Epithelial cell of esophagus (primary cell): ENCODE measurements around the gene CAMK2B.

Experiments used
- DNase-seq: peaks from one replicate; pipeline ENCODE4 v3.0.0; 2010; ENCODE audit warnings: low read depth
- H3K4me3 ChIP-seq: 2 replicates; pipeline ENCODE4 v1.5.1; 2011; ENCODE audit warnings: mild to moderate bottlenecking, low read length, control low read depth
- TF ChIP-seq, protein P1 (sequence below): IDR thresholded peaks from 2 replicates; pipeline ENCODE4 v1.5.1; 2011; ENCODE audit warnings: low read depth, mild to moderate bottlenecking, low read length, control low read depth, inconsistent platforms; ENCODE audit not compliant: insufficient read depth; ENCODE audit errors: missing control alignments

Gene CAMK2B

DNA sequence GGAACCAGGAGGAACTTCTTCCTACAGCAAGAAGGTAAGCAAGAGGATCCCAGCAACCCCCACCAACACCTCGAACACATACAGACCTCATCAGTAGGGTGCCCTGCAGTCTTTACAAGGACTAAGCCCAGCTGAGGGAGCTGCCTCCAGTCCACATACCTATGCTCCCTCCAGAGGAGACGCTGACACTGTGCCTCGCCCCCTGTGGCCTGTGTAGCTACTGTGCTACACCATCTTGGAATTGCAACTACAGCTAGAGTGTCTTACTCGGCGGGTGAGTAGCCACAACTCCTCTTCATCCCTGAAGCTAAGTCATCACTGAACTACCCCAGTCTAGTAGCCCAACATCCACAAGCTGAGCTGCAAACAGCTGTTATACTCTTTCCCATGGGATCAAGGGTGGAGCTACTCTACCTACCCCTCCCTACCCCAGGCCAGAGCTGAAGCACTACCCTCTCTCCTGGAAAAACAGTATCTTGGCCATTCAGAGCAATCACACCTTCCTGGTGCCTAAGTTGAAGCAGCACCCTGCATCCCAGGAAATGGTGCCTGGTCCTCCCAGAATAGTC lies 42.2 kb upstream of the CAMK2B start:
- DNase-seq = no peak
- TF ChIP-seq, protein P1, sequence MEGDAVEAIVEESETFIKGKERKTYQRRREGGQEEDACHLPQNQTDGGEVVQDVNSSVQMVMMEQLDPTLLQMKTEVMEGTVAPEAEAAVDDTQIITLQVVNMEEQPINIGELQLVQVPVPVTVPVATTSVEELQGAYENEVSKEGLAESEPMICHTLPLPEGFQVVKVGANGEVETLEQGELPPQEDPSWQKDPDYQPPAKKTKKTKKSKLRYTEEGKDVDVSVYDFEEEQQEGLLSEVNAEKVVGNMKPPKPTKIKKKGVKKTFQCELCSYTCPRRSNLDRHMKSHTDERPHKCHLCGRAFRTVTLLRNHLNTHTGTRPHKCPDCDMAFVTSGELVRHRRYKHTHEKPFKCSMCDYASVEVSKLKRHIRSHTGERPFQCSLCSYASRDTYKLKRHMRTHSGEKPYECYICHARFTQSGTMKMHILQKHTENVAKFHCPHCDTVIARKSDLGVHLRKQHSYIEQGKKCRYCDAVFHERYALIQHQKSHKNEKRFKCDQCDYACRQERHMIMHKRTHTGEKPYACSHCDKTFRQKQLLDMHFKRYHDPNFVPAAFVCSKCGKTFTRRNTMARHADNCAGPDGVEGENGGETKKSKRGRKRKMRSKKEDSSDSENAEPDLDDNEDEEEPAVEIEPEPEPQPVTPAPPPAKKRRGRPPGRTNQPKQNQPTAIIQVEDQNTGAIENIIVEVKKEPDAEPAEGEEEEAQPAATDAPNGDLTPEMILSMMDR = no peak
- no peak overlapping the region for H3K4me3 ChIP-seq

DNA sequence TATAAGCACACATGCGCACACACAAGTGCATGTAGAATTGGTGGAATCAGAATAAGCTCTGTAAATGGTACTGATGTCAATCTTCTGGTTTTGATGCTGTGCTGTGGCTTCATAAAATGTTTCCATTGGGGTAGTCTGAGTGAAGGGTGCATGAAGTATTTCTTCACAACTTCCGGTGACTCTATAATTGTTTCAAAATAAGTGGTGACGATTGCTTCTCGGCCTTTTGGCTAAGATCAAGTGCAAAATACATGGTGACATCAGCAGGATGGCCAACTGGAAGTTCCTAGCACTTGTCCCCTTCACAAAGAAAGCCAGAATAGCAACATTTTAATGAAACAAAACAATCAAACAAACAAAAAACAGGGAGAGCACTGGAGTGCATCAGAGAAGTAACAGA lies 41.6 kb upstream of the CAMK2B start:
- TF ChIP-seq, protein P1 = no peak
- H3K4me3 ChIP-seq = no peak overlapping the region
- DNase-seq = no peak

DNA sequence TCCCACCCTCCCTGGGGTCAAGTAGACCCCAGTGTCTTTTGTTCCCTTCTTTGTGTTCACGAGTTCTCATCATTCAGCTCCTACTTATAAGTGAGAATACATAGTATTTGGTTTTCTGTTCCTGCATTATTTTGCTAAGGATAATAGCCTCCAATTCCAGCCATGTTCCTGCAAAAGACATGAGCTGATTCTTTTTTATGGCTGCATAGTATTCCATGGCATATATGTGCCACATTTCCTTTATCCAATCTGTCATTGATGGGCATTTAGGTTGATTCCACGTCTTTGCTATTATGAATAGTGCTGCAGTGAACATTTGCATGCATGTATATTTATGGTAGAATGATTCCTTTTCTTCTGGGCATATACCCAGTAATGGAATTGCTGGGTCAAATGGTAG lies 28.3 kb upstream of the CAMK2B start:
- DNase-seq = no peak
- H3K4me3 ChIP-seq = no peak overlapping the region
- TF ChIP-seq, protein P1 = no peak

DNA sequence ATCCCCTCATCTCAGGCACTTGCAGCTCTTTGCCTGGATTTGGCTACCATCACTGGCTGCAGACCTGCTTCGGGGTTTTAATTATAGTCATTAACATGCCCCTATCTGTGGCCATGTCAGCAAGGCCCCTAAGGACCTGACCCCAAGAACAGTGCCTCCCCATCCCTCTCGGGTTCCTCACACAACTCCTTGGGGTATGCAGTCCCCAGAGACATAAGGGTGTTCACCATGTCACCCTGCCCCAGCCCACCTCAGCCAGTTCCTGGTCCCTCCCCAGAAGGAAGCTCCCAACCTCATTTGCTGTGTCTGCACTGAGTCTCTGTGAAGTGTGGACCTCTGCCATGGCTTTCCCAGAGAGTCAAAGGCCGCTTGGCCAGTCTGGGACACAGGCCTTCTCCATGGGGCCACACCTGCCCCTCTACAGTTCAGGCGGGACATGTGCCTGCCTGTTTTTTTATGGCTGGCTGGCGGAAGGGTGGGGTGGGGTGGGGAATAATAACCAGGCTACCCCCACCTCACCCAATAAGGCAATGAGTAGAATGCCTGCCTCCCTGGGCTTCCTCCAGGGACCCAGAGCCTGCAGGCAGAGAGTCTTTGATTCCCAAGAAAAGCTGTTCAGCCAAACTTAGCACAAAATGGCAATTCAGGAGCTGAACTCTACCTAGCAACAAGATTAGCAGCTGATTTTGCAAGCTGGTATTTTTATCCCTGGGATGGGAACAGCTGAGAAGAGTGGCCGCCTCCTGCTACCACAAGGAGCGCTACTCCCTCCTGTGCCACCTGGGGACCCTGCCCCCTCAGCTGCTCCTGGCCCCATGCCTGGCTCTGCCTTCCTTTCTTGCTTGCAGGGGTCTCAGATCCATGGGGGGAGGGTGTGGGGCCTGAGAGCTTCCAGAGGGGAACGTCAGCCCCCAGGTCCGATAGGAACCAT lies 23.7 kb upstream of the CAMK2B start:
- no peak for DNase-seq
- TF ChIP-seq, protein P1 = no peak
- H3K4me3 ChIP-seq = no peak overlapping the region

DNA sequence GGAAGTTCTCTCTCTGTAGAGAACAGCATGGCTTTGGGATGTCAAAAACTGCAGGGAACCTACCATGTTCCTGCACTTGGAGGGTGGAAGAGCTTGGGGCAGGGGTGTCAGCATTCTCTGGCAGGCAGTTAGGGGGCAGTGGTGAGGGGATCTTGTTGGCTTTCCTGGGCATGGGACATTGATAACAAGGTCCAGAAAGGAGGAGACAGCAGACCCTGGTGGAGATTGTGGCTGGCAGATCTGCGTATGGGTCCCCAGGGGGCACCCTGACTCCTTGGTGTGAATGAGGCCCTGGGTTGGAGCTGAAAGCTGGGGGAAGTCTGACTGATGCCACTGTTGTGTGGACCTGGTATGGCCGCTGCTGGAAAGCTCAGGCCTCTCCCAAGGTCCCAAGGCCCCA lies 22.9 kb upstream of the CAMK2B start:
- H3K4me3 ChIP-seq = no peak overlapping the region
- peak; percentile 34 for DNase-seq
- TF ChIP-seq, protein P1 = peak; percentile 9

DNA sequence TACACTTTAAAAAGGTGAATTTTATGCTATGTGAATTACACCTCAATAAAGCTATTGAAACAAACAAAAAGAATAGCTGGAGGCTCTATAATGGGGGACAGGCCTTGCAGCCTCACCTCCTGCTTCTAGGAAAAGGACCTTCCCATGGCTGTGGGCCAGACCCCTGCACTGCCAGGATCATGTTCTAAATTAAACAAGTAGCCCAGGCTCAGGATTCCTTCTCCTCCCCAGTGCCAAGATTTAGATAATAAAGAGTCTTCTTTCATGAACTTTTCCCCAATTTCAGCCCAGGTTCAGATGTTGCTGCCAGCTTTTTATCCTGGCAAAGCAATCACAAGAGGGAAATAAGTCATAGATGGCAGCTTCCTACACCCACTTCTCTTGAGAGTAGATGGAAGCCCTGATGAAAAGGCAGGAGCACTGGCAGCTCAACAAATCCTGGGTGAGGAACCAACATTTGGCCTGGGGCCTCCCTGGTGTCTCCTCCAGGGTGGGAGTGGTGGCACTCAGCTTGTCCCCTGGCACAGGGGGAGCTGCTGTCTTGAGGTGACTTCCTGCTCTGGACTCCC lies 22.2 kb upstream of the CAMK2B start:
- DNase-seq = no peak
- no peak overlapping the region for H3K4me3 ChIP-seq
- TF ChIP-seq, protein P1 = no peak
